ENCODE data around the gene ABCC1. TPM values are rescaled to one million over a fixed set of nuclear protein-coding genes. Genes with fewer than 3 reads are reported as not detected.
A peak's percentile ranks its signal among the peaks of the same experiment; 100 is the strongest.

ABCC1 gene
- total RNA-seq, 1 experiment from 2014 or later = 16.1 TPM

GRCh38 chr16:16016388-16016964 lies 67.1 kb downstream of the ABCC1 start:
- Histone ChIP-seq H3K4me3 (ENCODE audit: low read length) (no peak overlapping the region), H3K27ac (ENCODE audit: low read length) (no peak overlapping the region), H3K27me3 (ENCODE audit: low read length) (no peaks in the 10 kb centered on the region), H3K4me2 (ENCODE audit: low read length) (no peak overlapping the region), H3F3A (ENCODE audit: low read length, unreplicated experiment) (no peaks in the 10 kb centered on the region), H2AFZ (ENCODE audit: low read length) (no peak overlapping the region), H3K9me2 (replicated peaks; ENCODE audit: low read length) (no peaks in the 10 kb centered on the region), H3K9me3 (ENCODE audit: low read length) (no peaks in the 10 kb centered on the region), H3K36me3 (ENCODE audit: low read depth, low read length) (peaks cover 9% of the 10 kb centered on the region), H4K20me1 (ENCODE audit: low read length) (no peaks in the 10 kb centered on the region), H3K4me1 (ENCODE audit: insufficient read depth, low read length) (peaks cover 56% of the 10 kb centered on the region), H3K9ac (ENCODE audit: low read length) (no peak overlapping the region), H3K79me2 (ENCODE audit: low read length) (peaks cover 19% of the 10 kb centered on the region; the same call in 1 of the 2 replicates)
- ChIA-PET POLR2A (ENCODE audit: unreplicated experiment) (no interaction called here), CTCF (no interaction called here)
- TF ChIP-seq EZH2phosphoT487 (IDR thresholded peaks at IDR 0.05; ENCODE audit: borderline replicate concordance, low read length) (no peak), EZH2 (IDR thresholded peaks at IDR 0.05; ENCODE audit: low read length, unreplicated experiment) (no peak)
- TF ChIP-seq, protein P1, sequence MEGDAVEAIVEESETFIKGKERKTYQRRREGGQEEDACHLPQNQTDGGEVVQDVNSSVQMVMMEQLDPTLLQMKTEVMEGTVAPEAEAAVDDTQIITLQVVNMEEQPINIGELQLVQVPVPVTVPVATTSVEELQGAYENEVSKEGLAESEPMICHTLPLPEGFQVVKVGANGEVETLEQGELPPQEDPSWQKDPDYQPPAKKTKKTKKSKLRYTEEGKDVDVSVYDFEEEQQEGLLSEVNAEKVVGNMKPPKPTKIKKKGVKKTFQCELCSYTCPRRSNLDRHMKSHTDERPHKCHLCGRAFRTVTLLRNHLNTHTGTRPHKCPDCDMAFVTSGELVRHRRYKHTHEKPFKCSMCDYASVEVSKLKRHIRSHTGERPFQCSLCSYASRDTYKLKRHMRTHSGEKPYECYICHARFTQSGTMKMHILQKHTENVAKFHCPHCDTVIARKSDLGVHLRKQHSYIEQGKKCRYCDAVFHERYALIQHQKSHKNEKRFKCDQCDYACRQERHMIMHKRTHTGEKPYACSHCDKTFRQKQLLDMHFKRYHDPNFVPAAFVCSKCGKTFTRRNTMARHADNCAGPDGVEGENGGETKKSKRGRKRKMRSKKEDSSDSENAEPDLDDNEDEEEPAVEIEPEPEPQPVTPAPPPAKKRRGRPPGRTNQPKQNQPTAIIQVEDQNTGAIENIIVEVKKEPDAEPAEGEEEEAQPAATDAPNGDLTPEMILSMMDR (conservative IDR thresholded peaks at IDR 0.05; ENCODE audit: low read depth, low read length) = no peak
- DNase-seq = no peak
- intact Hi-C loops (cut with micrococcal nuclease) = loop anchor here (5.0 to 10.0 kb wide), 2 partner anchors 69 to 142 kb away; partner anchors contain the start of gene ABCC1
- BruUV-seq (replicated peaks) = no TSS peak
- no peak for ATAC-seq

- Histone ChIP-seq H3K4me2 (ENCODE audit: low read length) (no peak overlapping the region), H3K79me2 (ENCODE audit: low read length) (peaks cover 20% of the 10 kb centered on the region), H4K20me1 (ENCODE audit: low read length) (no peaks in the 10 kb centered on the region), H3K27ac (ENCODE audit: low read length) (peak overlapping the region; percentile 89), H3F3A (ENCODE audit: low read length, unreplicated experiment) (no peaks in the 10 kb centered on the region), H3K4me3 (ENCODE audit: low read length) (no peak overlapping the region), H3K27me3 (ENCODE audit: low read length) (no peaks in the 10 kb centered on the region), H3K9ac (ENCODE audit: low read length) (no peak overlapping the region), H2AFZ (ENCODE audit: low read length) (no peak overlapping the region), H3K9me2 (replicated peaks; ENCODE audit: low read length) (no peaks in the 10 kb centered on the region), H3K36me3 (ENCODE audit: low read depth, low read length) (peaks cover 9% of the 10 kb centered on the region), H3K9me3 (ENCODE audit: low read length) (no peaks in the 10 kb centered on the region), H3K4me1 (ENCODE audit: insufficient read depth, low read length) (peaks cover 68% of the 10 kb centered on the region)
- ChIA-PET POLR2A (ENCODE audit: unreplicated experiment) (no interaction called here), CTCF (interaction anchor here (0.6 kb wide), 1 partner anchor 62 kb away, joined by 6 read pairs; no protein-coding TSS in a partner anchor)
- no peak for TF ChIP-seq EZH2 (IDR thresholded peaks at IDR 0.05; ENCODE audit: low read length, unreplicated experiment)
- TF ChIP-seq, protein P1 (conservative IDR thresholded peaks at IDR 0.05; ENCODE audit: low read depth, low read length) = no peak
- TF ChIP-seq EZH2phosphoT487 (IDR thresholded peaks at IDR 0.05; ENCODE audit: borderline replicate concordance, low read length) = no peak
- intact Hi-C loops (cut with micrococcal nuclease) = loop anchor here (5.0 to 10.0 kb wide), 2 partner anchors 71 to 143 kb away; partner anchors contain the start of gene ABCC1
- ATAC-seq (0 out of 2 replicates have a peak, but pooled peaks have one; percentile 3), DNase-seq (peak; percentile 54)
- no TSS peak for BruUV-seq (replicated peaks)
These were observed 68.4 kb downstream of the ABCC1 start for GRCh38 chr16:16017812-16018211.

DNA sequence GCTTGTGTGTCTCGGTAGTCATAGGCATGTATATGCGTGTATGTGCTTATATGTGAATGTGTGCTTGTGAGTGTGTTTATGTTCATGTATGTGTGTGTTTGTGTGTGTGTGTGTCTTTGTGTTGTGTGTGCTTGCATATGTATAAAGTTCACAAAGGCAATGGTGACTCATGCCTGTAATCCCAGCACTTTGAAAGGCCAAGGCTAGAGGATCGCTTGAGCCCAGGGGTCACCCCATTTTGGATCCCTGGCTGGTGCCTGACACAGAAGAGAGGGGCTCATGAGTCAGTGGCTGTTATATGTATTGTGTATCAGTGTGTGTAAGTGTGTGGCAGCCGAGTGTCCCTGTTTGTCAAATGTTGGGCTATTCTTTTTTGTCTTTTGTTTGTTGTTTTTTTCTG lies 69.3 kb downstream of the ABCC1 start:
- CTCF ChIA-PET = no interaction called here
- intact Hi-C loops (cut with micrococcal nuclease) = loop anchor here (5.0 to 10.0 kb wide), 2 partner anchors 71 to 144 kb away; partner anchors contain the start of gene ABCC1
- peak overlapping the region; percentile 89 for H3K27ac ChIP-seq (ENCODE audit: low read length)

More for the DNA sequence above, 69.3 kb downstream of the ABCC1 start:
- Histone ChIP-seq H3K36me3 (ENCODE audit: low read depth, low read length) (peaks cover 9% of the 10 kb centered on the region), H3K4me2 (ENCODE audit: low read length) (peak overlapping the region; percentile 64; the same call in 1 of the 2 replicates), H4K20me1 (ENCODE audit: low read length) (no peaks in the 10 kb centered on the region), H3K9me3 (ENCODE audit: low read length) (no peaks in the 10 kb centered on the region), H3K27me3 (ENCODE audit: low read length) (no peaks in the 10 kb centered on the region), H2AFZ (ENCODE audit: low read length) (no peak overlapping the region), H3K79me2 (ENCODE audit: low read length) (peaks cover 28% of the 10 kb centered on the region), H3K4me3 (ENCODE audit: low read length) (no peak overlapping the region), H3K9ac (ENCODE audit: low read length) (peak overlapping the region; percentile 50; the same call in 1 of the 2 replicates), H3K4me1 (ENCODE audit: insufficient read depth, low read length) (peaks cover 68% of the 10 kb centered on the region), H3K9me2 (replicated peaks; ENCODE audit: low read length) (no peaks in the 10 kb centered on the region), H3F3A (ENCODE audit: low read length, unreplicated experiment) (no peaks in the 10 kb centered on the region)
- POLR2A ChIA-PET (ENCODE audit: unreplicated experiment) = interaction anchor here (1.5 kb wide), 1 partner anchor 27 kb away, joined by 3 read pairs; no protein-coding TSS in a partner anchor
- TF ChIP-seq EZH2phosphoT487 (IDR thresholded peaks at IDR 0.05; ENCODE audit: borderline replicate concordance, low read length) (no peak), EZH2 (IDR thresholded peaks at IDR 0.05; ENCODE audit: low read length, unreplicated experiment) (no peak)
- TF ChIP-seq, protein P1 (conservative IDR thresholded peaks at IDR 0.05; ENCODE audit: low read depth, low read length) = no peak
- DNase-seq = peak; percentile 38
- BruUV-seq (replicated peaks) = no TSS peak
- ATAC-seq = no peak

All from PC-3 (cell line).